Endodermal cell (in vitro differentiated cells): ENCODE data around the gene CDC14A. TPM values are rescaled to one million over a fixed set of nuclear protein-coding genes. Genes with fewer than 3 reads are reported as not detected.

Experiments
- DNase-seq: peaks from one replicate; pipeline ENCODE4 v3.0.0-alpha.2; 2017
- H3K27ac ChIP-seq: 2 replicates; pipeline ENCODE4 v1.5.1; 2013; ENCODE audit warnings: mild to moderate bottlenecking, low read depth, low read length, moderate library complexity
- H3K27me3 ChIP-seq: 2 replicates; pipeline ENCODE4 v1.6.1; 2013; ENCODE audit warnings: mild to moderate bottlenecking, low read length, moderate library complexity; ENCODE audit not compliant: insufficient read depth, control insufficient read depth, poor library complexity, severe bottlenecking
- H3K36me3 ChIP-seq: 2 replicates; pipeline ENCODE4 v1.7.0; 2013; ENCODE audit warnings: mild to moderate bottlenecking, low read length, moderate library complexity; ENCODE audit not compliant: control insufficient read depth, insufficient read depth
- H3K4me1 ChIP-seq: one replicate; pipeline ENCODE4 v1.7.0; 2013; ENCODE audit warnings: low read length; ENCODE audit not compliant: control insufficient read depth, insufficient read depth
- H3K4me3 ChIP-seq: 2 replicates; pipeline ENCODE4 v1.5.1; 2013; ENCODE audit warnings: mild to moderate bottlenecking, low read length, moderate library complexity
- H3K9ac ChIP-seq: 2 replicates; pipeline ENCODE4 v1.6.1; 2013; ENCODE audit warnings: mild to moderate bottlenecking, low read length, moderate library complexity; ENCODE audit not compliant: poor library complexity, severe bottlenecking; ENCODE audit errors: extremely low read depth
- H3K9me3 ChIP-seq: 2 replicates; pipeline ENCODE4 v1.6.1; 2013; ENCODE audit warnings: mild to moderate bottlenecking, low read length, moderate library complexity; ENCODE audit not compliant: control insufficient read depth
- H3K27ac Mint-ChIP-seq: 2 replicates; pipeline ENCODE4 v1.8.0; 2020; ENCODE audit warnings: mixed read lengths
- H3K27me3 Mint-ChIP-seq: 2 replicates; pipeline ENCODE4 v1.8.0; 2021; ENCODE audit warnings: mild to moderate bottlenecking, mixed read lengths; ENCODE audit not compliant: insufficient read depth
- H3K36me3 Mint-ChIP-seq: 2 replicates; pipeline ENCODE4 v1.8.0; 2020; ENCODE audit warnings: low read depth, mixed read lengths
- H3K4me1 Mint-ChIP-seq: 2 replicates; pipeline ENCODE4 v1.8.0; 2020; ENCODE audit warnings: mixed read lengths
- H3K4me3 Mint-ChIP-seq: 2 replicates; pipeline ENCODE4 v1.8.0; 2020; ENCODE audit warnings: mild to moderate bottlenecking, moderate library complexity, mixed read lengths
- H3K9me3 Mint-ChIP-seq: 2 replicates; pipeline ENCODE4 v1.8.0; 2020; ENCODE audit warnings: mild to moderate bottlenecking, mixed read lengths
- CTCF ChIP-seq: fragments of 200-600 bp; sonication (generic); conservative IDR thresholded peaks from 2 replicates; pipeline ENCODE4 v1.5.0; 2021; ENCODE audit warnings: antibody characterized with exemption, mild to moderate bottlenecking
- WGBS, 2 experiments: methylation state at CpG; one replicate each; pipeline versions ENCODE4 v1.1.5 to v1.1.7; 2013; ENCODE audit warnings: missing lambda C conversion rate in 2 of 2, mixed read lengths in 1 of 2; ENCODE audit not compliant: insufficient coverage in 1 of 2, insufficient read length in 1 of 2; 5-methylcytosine and 5-hydroxymethylcytosine counted together
- total RNA-seq, 2 donors: library from RNA; stranded (reverse); fragmentation: NEBNext Ultra II Directional in 1 of 2; extraction: Animal tissue kit (Norgen Biotek cat#: 25700) in 1 of 2; gene quantifications; 2 replicates in 1 of 2; 3 replicates in 1 of 2; pipeline ENCODE4 v1.2.1, GENCODE V29; 2021

The CDC14A gene
- total RNA-seq, 2 donors from 2014 or later, result 14.5 to 17.6 TPM

GRCh38 chr1:100443811-100444571, 91.7 kb downstream of the CDC14A start:
- H3K27ac Mint-ChIP-seq, result peak overlapping the region; percentile 65
- no peaks in the 10 kb centered on the region for H3K27me3 ChIP-seq
- no peak overlapping the region for H3K4me3 ChIP-seq
- no peaks in the 10 kb centered on the region for H3K9me3 Mint-ChIP-seq
- no peak overlapping the region for H3K27ac ChIP-seq
- peaks cover 48% of the 10 kb centered on the region for H3K36me3 ChIP-seq
- peaks cover 8% of the 10 kb centered on the region for H3K4me1 ChIP-seq
- H3K36me3 Mint-ChIP-seq, result peaks cover 8% of the 10 kb centered on the region
- H3K4me3 Mint-ChIP-seq, result no peak overlapping the region
- WGBS, 2 experiments, result 90 to 97% methylated on average over 5 to 7 of the region's 7 CpGs
- H3K4me1 Mint-ChIP-seq, result peaks cover 26% of the 10 kb centered on the region
- no peak overlapping the region for H3K9ac ChIP-seq
- no peak for DNase-seq
- no peaks in the 10 kb centered on the region for H3K9me3 ChIP-seq
- TF ChIP-seq CTCF, result no peak
- H3K27me3 Mint-ChIP-seq, result no peaks in the 10 kb centered on the region

- Histone ChIP-seq H3K9ac (no peak overlapping the region), H3K36me3 (peaks cover 56% of the 10 kb centered on the region), H3K27ac (no peak overlapping the region), H3K27me3 (no peaks in the 10 kb centered on the region), H3K9me3 (no peaks in the 10 kb centered on the region), H3K4me3 (no peak overlapping the region), H3K4me1 (peaks cover 3% of the 10 kb centered on the region)
- H3K27ac Mint-ChIP-seq, result no peak overlapping the region
- no peak for TF ChIP-seq CTCF
- no peaks in the 10 kb centered on the region for H3K9me3 Mint-ChIP-seq
- no peak overlapping the region for H3K4me3 Mint-ChIP-seq
- peaks cover 12% of the 10 kb centered on the region for H3K4me1 Mint-ChIP-seq
- peaks cover 13% of the 10 kb centered on the region for H3K36me3 Mint-ChIP-seq
- no peaks in the 10 kb centered on the region for H3K27me3 Mint-ChIP-seq
- no peak for DNase-seq
Observed at GRCh38 chr1:100445565-100445964, 93.3 kb downstream of the CDC14A start.

- H3K36me3 ChIP-seq, result peaks cover 49% of the 10 kb centered on the region
- no peak overlapping the region for H3K9ac ChIP-seq
- H3K4me1 Mint-ChIP-seq, result peaks cover 4% of the 10 kb centered on the region
- no peak for DNase-seq
- no peak for TF ChIP-seq CTCF
- H3K4me3 Mint-ChIP-seq, result no peak overlapping the region
- no peaks in the 10 kb centered on the region for H3K9me3 ChIP-seq
- no peaks in the 10 kb centered on the region for H3K27me3 ChIP-seq
- H3K27ac Mint-ChIP-seq, result no peak overlapping the region
- H3K4me3 ChIP-seq, result no peak overlapping the region
- no peak overlapping the region for H3K27ac ChIP-seq
- WGBS, 2 experiments, result 100% methylated on average over 1 of the region's 1 CpG; no CpG with 5 or more reads in 1 of the 2 experiments
- no peaks in the 10 kb centered on the region for H3K27me3 Mint-ChIP-seq
- no peaks in the 10 kb centered on the region for H3K9me3 Mint-ChIP-seq
- H3K36me3 Mint-ChIP-seq, result peaks cover 19% of the 10 kb centered on the region
- H3K4me1 ChIP-seq, result peaks cover 3% of the 10 kb centered on the region
Observed at GRCh38 chr1:100448366-100448765, 96.1 kb downstream of the CDC14A start.
